Activated CD4-positive, alpha-beta T cell treated with anti-CD3 and anti-CD28 coated beads, Interleukin-2, amount 50 U/mL, for 48 hours (primary cell): ENCODE data around the gene KRTAP19-4.

Experiments
- DNase-seq, 2 experiments: peaks; one replicate each; pipeline ENCODE4 v3.0.0-alpha.2; 2020

The KRTAP19-4 gene, protein sequence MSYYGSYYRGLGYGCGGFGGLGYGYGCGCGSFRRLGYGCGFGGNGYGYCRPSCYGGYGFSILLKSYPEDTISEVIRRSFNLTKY

DNA sequence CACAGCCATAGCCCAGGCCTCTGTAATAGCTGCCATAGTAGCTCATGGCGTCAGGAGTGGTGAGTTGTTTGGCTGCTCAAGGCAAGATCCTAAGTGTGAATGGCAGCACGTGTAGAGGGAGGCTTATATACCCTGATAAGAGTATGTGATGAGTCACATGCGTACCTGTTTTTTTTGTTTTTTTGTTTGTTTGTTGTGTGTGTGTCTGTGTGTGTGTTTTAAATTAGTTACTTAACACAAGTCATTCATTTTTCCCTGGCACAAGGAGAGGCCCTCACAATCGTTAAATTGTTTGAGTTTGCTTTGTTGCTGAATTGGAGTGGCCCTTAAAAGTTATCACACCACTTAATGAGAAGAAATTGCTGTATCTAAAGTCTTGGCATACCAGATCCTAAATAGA lies at the start of gene KRTAP19-4:
Gene KRTAP19-4 (minus strand): TSS at position 101 of the 400 bp plus-strand sequence. CDS start 55 bp downstream, at position 46.
- DNase-seq, result no peak

DNA sequence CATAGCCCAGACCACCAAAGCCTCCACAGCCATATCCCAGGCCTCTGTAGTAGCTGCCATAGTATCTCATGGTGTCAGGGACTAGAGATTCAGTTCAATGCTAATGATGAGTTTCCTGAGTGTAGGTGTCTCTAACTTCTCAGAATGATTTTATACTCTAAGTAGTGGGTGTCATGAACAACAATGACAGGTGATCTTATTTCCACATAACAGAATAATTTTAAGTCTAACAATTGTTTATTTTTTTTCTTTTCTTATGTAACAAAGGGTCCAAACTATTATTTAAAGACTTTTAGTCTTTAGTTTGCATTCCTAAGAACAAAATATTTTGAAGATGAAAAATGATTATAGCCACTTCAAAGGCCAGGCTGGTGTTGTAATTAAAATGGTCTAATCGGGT lies 44.8 kb upstream of the KRTAP19-4 start, which contains the start of gene KRTAP19-6:
Gene KRTAP19-6 (minus strand): TSS at position 101 of the 400 bp plus-strand sequence. CDS start 31 bp downstream, at position 70.
- no peak for DNase-seq

DNA sequence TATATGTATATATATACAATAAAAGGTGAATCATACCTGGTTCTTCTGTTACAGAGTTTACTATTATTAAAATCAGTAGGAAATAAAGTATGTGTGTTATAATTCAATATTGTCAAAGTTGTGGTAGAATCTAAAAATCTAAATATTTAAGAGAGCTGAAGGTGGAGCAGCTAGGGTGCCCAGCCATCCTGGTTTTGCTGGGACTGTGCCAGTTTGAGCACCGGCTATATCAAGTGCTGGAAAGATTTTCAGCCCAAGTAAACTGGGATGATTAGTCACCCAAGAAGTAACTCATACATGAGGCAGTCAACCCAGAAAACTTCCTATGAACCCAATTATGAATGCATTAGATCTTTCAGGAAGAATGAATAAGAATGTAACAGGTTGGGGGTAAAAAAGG lies 21.9 kb upstream of the KRTAP19-4 start:
- DNase-seq, result no peak

DNA sequence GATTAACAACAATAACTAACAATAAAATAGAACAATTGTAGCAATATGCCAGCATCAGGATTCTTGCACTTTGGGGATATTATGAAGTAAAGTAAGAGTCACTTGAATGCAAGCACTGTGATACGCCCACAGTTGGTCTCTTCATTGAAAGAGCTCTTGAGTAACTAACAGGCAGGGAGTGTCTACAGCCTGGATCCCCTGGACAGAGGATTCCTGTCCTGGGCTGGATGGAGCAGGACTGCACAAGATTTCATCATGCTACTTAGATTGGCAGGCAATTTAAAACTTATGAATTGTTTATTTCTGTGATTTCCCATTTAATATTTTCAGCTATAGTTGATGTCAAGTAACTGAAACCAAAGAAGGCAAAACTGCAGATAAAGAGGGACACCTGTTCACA lies 18.7 kb upstream of the KRTAP19-4 start:
- no peak for DNase-seq

DNA sequence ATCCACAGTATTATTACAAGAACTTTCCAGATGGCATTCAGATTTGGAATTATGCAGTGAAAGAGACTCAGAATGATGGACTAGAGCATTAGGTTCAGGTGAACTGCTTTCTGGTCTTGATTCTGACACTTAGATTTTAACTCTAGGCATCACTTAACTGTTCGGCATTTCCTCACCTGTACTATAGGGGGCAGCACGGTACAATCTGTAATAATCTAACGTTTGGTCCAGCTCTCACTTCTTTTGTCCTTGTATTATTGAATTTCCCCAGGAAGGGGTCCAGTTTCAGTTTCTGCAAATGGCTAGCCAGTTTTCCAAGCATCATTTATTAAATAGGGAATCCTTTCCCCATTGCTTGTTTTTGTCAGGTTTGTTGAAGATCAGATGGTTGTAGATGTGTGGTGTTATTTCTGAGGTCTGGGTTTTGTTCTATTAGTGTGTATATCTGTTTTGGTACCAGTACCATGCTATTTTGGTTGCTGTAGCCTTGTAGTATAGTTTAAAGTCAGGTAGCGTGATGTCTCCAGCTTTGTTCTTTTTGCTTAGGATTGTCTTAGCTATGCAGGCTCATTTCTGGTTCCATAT lies 8.7 kb upstream of the KRTAP19-4 start:
- peak in 1 of 2 experiments; percentile 3 for DNase-seq

DNA sequence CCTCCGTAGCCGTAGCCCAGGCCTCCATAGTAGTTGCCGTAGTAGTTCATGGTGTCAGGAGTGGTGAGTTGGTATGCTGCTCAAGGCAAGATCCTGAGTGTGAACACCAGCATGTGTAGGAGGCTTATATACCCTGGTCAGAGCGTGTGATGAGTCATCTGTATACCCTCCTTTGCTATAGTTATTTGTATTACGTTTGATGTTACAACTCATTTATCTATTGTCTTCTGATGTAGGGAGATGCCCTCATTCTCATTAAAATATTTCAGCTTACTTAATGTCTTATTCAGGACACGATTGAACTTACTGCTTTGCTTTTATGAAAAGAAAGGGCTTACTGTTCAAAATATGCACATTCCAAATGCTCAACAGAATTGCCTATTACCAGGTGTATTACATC lies 5.1 kb upstream of the KRTAP19-4 start, which contains the start of gene KRTAP19-5:
Gene KRTAP19-5 (minus strand): TSS at position 101 of the 400 bp plus-strand sequence. CDS start 51 bp downstream, at position 50.
- no peak for DNase-seq

DNA sequence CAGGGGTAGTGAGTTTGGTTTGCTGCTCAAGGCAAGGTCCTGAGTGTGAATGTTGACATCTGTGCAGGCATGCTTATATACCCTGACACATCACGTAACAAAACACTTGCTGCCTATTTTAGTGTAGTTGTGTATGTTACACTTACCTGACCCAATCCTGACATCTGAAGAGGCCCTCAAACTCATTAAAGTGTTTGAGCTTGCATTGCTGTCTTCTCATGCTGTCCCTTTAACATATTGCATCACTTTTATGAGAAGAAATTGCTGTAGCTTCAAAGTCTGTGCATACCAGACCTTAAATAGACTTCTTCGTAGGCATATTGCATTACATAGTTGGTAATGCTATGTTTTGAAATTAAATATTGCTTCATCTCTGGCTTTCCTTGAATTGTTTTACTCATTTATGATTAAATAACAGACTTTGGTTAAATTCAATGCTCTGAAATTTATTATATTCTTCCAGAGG lies 5.0 kb downstream of the KRTAP19-4 start, which contains the start of gene KRTAP19-3:
Gene KRTAP19-3 (minus strand): TSS at position 51 of the 466 bp plus-strand sequence. CDS start 56 bp downstream, outside the sequence.
- no peak for DNase-seq

DNA sequence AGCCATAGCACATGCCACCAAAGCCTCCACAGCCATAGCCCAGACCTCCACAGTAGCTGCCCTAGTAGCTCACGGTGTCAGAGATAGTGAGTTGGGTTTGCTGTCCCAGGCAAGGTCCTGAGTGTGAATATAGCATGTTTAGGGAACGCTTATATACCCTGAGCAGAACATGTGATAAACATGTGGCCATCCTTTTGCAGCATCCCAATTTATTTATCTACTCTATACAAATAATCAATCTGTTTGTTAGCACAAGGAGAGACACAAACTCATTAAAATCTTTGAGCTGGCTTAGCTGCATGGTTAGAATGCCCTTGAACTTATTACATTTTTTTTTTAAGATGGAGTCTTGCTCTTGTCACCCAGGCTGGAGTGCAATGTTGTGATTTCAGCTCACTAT lies 9.6 kb downstream of the KRTAP19-4 start, which contains the start of gene KRTAP19-2:
Gene KRTAP19-2 (minus strand): TSS at position 101 of the 400 bp plus-strand sequence. CDS start 88 bp downstream, at position 13.
- no peak for DNase-seq

DNA sequence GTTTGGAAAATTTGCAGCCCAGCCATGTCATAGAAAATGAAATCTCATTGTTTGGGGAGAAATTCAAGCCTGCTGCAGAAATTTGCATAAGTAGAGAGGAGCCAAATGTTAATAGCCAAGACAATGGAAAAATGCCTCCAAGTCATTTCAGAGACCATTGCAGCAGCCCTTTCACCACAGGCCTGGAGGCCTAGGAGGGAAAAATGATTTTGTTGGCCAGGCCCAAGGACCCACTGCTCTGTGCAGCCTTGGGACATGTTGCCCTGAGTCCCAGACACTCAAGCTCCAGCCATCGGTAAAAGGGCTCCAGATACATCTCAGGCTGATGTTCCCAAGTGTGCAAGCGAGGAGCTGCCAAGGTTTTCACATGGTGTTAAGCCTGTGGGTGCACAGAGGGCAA lies 10.8 kb downstream of the KRTAP19-4 start:
- no peak for DNase-seq

DNA sequence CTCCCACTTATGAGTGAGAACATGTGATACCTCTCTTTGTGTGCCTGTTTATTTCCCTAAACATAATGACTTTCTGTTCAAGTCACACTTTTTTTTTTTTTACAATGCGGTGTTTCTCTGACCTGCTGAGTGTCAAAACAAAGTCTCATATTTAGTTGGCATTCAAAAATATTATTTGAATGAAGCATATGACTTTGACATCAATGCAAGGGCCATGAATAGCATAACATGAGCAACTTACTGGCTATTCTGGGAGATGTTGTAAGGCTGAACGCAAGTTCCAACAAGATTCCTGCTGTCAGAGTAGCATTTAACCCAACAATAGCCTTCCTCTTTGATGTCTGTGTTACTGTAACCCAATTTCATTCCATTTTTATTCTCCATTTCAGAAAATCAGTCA lies 14.8 kb downstream of the KRTAP19-4 start:
- no peak for DNase-seq

DNA sequence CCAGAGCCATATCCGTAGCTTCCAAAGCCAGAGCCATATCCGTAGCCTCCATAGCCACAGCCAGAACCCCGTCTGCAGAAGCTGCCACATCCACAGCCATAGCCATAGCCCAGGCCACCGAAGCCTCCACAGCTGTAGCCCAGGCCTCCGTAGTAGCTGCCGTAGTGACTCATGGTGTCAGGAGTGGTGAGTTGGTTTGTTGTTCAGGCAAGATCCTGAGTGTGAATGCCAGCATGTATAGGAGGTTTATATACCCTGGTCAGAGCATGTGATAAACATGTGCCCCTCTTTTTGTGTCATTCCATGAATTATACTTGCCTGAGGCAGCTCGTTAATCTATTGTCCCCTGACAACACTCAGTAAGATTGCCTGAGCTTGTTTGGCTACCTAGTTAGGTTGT lies 16.8 kb downstream of the KRTAP19-4 start, which contains the start of gene KRTAP19-1:
Gene KRTAP19-1 (minus strand): TSS at position 223 of the 400 bp plus-strand sequence. CDS start 50 bp downstream, at position 173.
- no peak for DNase-seq

DNA sequence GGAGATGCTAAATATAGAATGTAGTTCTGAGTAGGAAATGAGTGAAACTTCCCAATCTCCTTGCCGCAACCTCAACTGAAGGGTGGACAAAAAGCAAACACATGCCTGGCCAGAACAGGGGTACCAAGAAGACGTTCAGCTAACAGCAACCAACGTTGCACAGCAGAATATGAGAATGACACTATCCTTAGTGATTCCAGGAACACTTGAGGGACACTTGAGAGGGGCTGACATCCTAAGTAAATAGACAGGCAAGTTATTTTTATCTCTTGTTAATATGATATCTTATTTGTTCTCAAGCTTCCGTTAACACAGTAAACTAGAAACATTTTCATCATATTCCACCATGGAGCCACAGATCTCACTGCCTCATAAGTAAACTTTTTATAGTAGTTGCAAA lies 17.7 kb downstream of the KRTAP19-4 start:
- DNase-seq, result no peak

DNA sequence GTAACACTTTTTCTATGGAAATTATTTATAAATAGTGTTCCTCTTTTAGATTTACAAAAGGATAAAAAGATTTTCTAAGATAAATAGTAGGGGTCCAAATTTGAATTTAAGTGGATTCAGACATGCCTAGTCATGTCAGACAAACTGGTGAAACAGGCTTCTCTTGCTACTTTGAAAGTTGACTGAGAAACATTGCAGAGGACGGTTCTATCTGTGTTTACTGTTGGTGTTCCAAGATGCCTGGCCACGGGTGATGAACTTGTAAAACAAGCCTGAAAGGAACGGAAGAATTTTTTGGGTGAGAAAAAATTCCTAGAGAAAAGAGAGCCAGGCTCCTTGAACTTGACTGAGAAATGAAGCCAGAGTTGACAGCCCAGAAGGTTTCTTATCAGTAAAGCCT lies 19.0 kb downstream of the KRTAP19-4 start:
- DNase-seq, result no peak

DNA sequence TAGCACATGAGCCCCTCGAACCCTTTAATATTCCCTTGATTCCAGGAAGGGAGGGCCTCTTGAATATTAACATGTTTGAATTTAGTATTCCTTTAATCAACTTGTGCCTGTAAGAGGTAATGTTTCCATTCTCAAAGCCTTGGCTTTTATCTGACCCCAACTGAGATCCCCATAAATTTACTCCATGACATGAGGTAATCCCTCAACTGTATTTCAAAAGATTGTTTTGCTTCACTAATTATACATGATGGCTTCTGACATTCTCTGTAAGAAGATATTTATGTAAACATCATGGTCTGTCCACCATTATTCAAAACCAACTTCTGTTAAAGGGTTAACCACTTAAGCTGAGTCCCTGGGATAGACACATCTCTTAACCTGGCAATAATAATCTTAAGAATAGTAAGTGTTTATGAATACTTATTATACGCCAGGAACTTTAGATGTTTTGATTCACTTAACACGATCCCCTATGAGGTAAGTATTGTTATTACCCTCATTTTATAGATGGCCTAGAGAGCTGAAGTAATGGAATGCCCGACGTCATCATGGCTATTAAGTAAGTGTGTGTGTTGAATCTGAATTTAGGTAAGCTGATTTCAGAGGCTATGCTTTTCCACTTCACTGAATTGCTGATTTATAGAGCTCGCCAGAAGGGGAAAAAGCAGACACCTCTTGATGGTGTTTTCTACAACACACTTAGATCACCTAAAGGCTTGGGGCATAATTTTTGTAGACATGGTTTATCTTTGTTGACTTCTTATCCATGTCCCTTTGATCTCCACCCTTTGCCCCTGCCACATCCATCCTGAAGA lies 27.9 kb downstream of the KRTAP19-4 start:
- no peak for DNase-seq

DNA sequence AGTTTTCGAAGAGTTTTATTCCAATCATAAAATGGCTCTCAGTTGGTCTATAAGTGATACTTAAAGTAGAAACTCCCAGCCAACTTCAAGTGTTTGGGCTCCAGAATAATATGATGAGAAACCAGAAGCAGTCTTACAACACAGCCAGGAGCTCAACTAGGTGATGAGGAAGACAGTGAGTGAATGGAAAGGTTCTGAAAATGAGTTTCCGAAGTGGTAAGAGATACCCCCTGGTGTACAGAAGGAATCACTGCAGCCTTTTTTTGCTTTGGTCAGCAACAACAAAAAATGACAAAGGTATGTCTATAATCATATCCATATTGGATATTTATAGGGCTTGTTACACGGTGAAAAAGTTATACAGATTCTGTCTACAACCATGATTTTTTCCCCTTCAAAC lies 33.3 kb downstream of the KRTAP19-4 start:
- DNase-seq, result no peak

DNA sequence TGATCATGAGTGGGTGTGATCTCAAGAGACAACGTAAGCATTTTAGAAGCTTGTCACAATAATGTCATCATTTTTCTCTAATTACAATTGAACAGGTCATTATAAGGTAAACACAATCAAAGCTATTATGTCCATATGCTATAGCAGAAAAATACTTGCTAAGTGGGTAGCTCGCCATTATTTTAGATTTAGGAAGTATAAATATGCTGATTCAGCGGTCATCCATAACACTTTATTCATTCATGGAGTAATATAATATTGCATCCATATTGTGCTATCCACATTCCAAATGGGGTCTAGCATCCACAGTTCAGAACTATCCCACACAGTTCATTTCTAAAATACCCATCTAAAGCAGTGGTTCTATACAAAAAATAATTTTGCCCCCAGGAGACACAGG lies 48.5 kb downstream of the KRTAP19-4 start:
- no peak for DNase-seq

DNA sequence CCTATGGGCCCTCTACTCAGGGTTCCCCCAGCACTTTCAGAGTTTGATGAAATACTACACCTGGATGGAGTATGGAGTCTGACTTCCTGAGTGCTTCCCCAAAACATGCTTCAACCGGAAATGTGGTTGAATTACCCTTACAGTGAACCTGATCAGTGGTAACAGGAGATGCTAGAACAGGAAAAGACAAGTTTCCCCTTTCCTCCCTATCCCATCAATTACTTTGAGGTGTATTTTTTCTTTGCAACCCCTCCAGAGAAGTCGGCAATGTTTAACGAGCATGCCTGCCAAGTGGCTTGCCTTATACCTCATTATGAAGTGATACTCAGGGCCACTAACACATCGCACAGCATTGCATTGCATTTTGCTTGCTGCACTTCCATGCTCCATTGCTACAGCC lies 49.9 kb downstream of the KRTAP19-4 start:
- DNase-seq, result no peak
